Measurements from ENCODE around the gene SUSD6. TPM values are rescaled to one million over a fixed set of nuclear protein-coding genes. Genes with fewer than 3 reads are reported as not detected.

SUSD6 gene
- total RNA-seq, 4 donors from 2014 or later = 54.4 to 66.3 (median 57.7) TPM

- Histone ChIP-seq H3K27ac (peak overlapping the region in 3 of 4 donors; percentile 98), H3K4me3 (peak overlapping the region; percentile 59 to 89 (median 83)), H3K9me3 (no peaks in the 10 kb centered on the region), H3K36me3 (no peaks in the 10 kb centered on the region), H3K4me1 (peaks cover 0 to 74% (median 59%) of the 10 kb centered on the region in 4 donors), H3K27me3 (no peaks in the 10 kb centered on the region)
- 63 to 73% methylated on average over 4 of the region's 4 CpGs for whole genome bisulfite sequencing, 2 donors
- DNase-seq (ENCODE audit: low spot score in 2 of 2) = no peak
- TF ChIP-seq, protein P1, sequence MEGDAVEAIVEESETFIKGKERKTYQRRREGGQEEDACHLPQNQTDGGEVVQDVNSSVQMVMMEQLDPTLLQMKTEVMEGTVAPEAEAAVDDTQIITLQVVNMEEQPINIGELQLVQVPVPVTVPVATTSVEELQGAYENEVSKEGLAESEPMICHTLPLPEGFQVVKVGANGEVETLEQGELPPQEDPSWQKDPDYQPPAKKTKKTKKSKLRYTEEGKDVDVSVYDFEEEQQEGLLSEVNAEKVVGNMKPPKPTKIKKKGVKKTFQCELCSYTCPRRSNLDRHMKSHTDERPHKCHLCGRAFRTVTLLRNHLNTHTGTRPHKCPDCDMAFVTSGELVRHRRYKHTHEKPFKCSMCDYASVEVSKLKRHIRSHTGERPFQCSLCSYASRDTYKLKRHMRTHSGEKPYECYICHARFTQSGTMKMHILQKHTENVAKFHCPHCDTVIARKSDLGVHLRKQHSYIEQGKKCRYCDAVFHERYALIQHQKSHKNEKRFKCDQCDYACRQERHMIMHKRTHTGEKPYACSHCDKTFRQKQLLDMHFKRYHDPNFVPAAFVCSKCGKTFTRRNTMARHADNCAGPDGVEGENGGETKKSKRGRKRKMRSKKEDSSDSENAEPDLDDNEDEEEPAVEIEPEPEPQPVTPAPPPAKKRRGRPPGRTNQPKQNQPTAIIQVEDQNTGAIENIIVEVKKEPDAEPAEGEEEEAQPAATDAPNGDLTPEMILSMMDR (IDR thresholded peaks at IDR 0.05) = no peak
- TF ChIP-seq POLR2A (IDR thresholded peaks at IDR 0.05) (no peak), EP300 (IDR thresholded peaks at IDR 0.05) (no peak)
Measured at GRCh38 chr14:69613312-69614073, 2.1 kb downstream of the SUSD6 start.

GRCh38 chr14:69614592-69614991 lies 3.2 kb downstream of the SUSD6 start:
- TF ChIP-seq POLR2A (IDR thresholded peaks at IDR 0.05) (no peak), EP300 (IDR thresholded peaks at IDR 0.05) (peak in 1 of 2 donors; percentile 68)
- no peaks in the 10 kb centered on the region for H3K9me3 ChIP-seq
- peak overlapping the region in 3 of 4 donors; percentile 98 for H3K27ac ChIP-seq
- no peak overlapping the region for H3K4me3 ChIP-seq
- peak in 1 of 2 donors; percentile 51 for DNase-seq (ENCODE audit: low spot score in 2 of 2)
- H3K36me3 ChIP-seq = no peaks in the 10 kb centered on the region
- H3K4me1 ChIP-seq = peaks cover 0 to 85% (median 69%) of the 10 kb centered on the region in 4 donors
- H3K27me3 ChIP-seq = no peaks in the 10 kb centered on the region
- WGBS, 2 donors = 17 to 22% methylated on average over 2 of the region's 2 CpGs

- peaks cover 0 to 86% (median 69%) of the 10 kb centered on the region in 4 donors for H3K4me1 ChIP-seq
- H3K27ac ChIP-seq = peak overlapping the region in 3 of 4 donors; percentile 98
- no peak for DNase-seq (ENCODE audit: low spot score in 2 of 2)
- TF ChIP-seq EP300 (IDR thresholded peaks at IDR 0.05) (no peak), POLR2A (IDR thresholded peaks at IDR 0.05) (no peak)
- TF ChIP-seq, protein P1 (IDR thresholded peaks at IDR 0.05) = no peak
- whole genome bisulfite sequencing, 2 donors = 55 to 64% methylated on average over 5 of the region's 5 CpGs
- no peaks in the 10 kb centered on the region for H3K9me3 ChIP-seq
- no peaks in the 10 kb centered on the region for H3K36me3 ChIP-seq
- no peaks in the 10 kb centered on the region for H3K27me3 ChIP-seq
- peak overlapping the region in 1 of 4 donors; percentile 18 for H3K4me3 ChIP-seq
Measured at GRCh38 chr14:69615121-69615495, 3.7 kb downstream of the SUSD6 start.

DNA sequence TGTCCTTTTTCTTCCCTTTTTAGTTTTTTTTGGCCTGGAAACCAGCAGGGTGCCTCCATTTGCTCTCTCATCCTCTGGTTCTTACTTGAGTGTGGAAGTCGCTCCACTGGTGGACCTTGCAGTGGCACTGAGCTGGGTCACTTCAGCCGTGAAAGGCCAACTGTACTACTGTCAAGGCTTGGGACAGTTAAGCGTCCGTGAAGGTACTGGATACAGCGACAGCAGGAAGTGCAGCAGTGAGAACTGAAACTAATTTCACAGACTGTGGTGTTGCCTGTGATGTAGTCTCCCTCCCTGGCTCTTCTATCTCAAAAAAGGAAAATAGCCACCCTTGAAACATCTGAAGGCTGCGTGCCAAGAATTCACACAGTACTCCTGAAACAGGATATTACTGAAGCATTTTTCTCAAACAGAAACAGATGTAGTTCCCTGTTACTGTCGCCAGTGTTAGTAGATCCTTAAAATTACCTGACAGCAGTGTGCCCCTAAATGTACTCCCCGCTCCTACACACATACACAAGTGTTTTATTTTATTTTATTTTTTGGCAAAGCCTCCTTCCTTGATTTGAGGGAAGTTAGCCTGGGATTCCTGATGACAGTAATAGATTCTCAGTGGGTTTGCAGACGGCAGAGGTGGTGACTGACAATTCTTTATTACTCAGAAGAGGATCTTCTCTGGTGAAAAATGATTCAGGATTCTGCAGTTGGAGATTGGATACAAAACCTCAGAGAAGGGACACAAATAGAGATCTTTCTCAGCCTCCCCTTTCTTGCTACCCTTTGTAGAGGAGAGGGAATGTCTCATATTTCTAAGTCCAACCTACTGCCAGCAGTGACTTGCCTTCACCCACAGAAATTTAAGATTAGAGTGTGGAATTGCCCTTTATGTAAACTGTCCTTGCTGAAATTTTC lies 4.4 kb downstream of the SUSD6 start:
- peak; percentile 40 to 84 for DNase-seq (ENCODE audit: low spot score in 2 of 2)
- Histone ChIP-seq H3K4me3 (peak overlapping the region in 1 of 4 donors; percentile 18), H3K27me3 (no peaks in the 10 kb centered on the region), H3K9me3 (no peaks in the 10 kb centered on the region), H3K4me1 (peaks cover 0 to 86% (median 67%) of the 10 kb centered on the region in 4 donors), H3K27ac (peak overlapping the region; percentile 19 to 98 (median 98)), H3K36me3 (no peaks in the 10 kb centered on the region)
- WGBS, 2 donors = 38 to 45% methylated on average over 9 of the region's 9 CpGs
- TF ChIP-seq POLR2A (IDR thresholded peaks at IDR 0.05) = peak in 1 of 2 donors; percentile 22
- peak in 1 of 2 donors; percentile 72 for TF ChIP-seq EP300 (IDR thresholded peaks at IDR 0.05)
- TF ChIP-seq, protein P1 (IDR thresholded peaks at IDR 0.05) = peak in 1 of 5 experiments; percentile 22

DNA sequence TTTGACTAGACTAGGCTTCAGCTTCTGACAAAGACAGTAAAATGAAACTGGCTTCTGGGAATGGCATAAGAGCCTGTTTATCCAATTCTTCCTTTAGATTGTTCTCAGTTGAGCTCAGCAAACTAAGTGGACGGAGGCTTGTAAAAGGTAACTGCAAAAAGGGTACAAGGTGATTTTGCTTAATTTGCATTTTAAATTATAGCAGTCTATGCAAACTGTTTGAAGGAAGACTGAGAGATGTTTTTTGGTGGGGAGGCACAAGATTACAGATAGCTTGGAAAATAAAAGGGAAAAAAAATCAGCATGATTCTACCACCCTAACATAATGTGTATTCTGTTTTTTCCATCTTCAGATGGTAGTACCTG lies 5.0 kb downstream of the SUSD6 start:
- peak overlapping the region; percentile 19 to 98 (median 98) for H3K27ac ChIP-seq
- DNase-seq (ENCODE audit: low spot score in 2 of 2) = no peak
- no peak for TF ChIP-seq EP300 (IDR thresholded peaks at IDR 0.05)
- TF ChIP-seq, protein P1 (IDR thresholded peaks at IDR 0.05) = no peak
- no peak for TF ChIP-seq POLR2A (IDR thresholded peaks at IDR 0.05)
- no peaks in the 10 kb centered on the region for H3K36me3 ChIP-seq
- peak overlapping the region in 1 of 4 donors; percentile 18 for H3K4me3 ChIP-seq
- H3K27me3 ChIP-seq = no peaks in the 10 kb centered on the region
- H3K9me3 ChIP-seq = no peaks in the 10 kb centered on the region
- H3K4me1 ChIP-seq = peaks cover 0 to 90% (median 72%) of the 10 kb centered on the region in 4 donors
- 56 to 58% methylated on average over 1 of the region's 1 CpG for WGBS, 2 donors
